ENCODE measurements around the gene STK10.
"Not testable (repeated sequence)": the region's sequence is repeated elsewhere in the genome, so short reads cannot be mapped to it uniquely, and the experiment has no call there.

Gene STK10

DNA sequence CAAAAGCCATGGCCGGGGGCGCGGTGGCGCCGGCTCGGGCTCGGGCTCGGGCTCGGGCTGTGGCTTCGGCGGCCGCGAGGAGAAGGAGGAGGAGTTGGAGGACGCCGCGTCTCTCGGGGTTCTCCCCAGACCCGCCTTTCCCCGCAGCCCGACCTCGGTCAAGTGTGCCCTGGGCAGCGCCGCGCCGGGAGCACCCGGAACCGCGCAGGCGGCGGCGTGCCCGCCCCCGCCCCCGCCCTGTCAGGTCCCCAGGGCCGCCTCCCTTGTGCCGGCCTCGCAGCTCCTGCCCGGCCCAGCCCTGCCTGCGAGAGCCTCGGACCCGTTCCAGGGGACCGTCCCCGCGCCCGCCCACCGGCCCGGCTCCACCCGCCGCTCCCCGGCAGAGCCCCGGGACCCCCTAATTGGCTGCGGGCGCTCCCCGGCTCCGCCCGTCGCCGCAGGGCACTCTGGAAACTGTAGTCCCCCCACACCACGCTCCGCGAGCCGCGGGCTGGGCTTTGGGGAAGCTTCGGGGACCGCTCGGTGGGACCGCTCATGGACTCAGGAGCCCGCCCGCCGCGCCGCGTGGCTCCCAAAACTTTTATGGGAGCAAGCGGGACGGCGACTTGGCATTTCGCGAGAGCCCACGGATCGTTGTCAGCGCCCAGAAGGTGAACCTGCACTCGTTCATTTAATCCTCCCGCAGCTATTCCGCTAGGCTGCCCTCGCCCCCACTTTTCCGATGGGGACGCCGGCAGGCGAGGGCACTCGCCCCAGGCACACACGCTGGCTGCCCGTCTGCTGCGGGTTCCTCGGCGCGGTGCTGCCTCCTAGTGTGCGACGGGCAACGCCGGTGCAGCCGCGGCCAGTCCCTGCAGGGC, at the start of gene STK10:
TSS of gene STK10 (minus strand) at position 192 of the 860 bp plus-strand sequence. CDS start at position 10, 182 bp downstream.
- DNase-seq (ENCODE audit: low spot score): peak; percentile 90

DNA sequence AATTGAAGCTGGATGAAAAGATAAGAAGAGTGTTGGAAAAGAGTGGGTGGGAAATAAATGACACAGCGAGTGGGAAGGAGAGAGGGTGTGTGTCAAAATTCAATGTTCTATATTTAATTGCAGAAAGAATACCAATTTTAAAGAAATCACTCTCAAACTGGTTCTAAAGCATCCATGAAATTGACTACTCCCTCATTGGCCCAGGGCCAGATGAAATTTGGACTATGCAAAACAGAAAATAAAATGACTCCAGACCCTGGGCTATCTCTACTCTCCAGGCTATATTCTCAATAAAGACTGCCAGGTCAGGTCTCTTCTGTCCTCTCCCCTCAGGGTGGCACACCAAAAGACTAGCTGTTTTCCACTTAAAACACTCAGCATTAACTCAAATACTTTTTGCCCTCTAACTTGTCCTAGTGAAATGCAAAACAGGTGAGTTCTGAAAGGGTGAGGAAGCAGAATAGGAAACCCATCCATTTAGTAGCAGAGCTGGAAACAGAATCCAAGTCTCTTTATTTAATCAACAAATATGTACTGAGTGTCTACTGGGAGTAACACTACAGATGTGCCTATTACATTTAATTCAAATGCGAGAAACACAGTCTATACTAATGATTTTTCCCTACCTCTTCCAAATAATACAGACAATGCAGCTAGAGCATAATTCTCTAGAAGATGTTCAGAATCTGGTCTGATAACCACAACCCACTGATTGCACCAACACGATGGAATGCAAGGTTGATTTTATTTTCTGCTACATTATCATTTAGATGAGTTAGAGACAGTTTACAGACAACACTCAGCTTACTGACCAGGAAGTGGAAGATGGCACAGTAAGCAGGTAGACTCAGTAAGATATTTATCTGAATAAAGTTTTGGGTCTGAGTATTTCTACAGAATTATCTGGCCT, 48.1 kb upstream of the STK10 start:
- no peak for DNase-seq (ENCODE audit: low spot score)

DNA sequence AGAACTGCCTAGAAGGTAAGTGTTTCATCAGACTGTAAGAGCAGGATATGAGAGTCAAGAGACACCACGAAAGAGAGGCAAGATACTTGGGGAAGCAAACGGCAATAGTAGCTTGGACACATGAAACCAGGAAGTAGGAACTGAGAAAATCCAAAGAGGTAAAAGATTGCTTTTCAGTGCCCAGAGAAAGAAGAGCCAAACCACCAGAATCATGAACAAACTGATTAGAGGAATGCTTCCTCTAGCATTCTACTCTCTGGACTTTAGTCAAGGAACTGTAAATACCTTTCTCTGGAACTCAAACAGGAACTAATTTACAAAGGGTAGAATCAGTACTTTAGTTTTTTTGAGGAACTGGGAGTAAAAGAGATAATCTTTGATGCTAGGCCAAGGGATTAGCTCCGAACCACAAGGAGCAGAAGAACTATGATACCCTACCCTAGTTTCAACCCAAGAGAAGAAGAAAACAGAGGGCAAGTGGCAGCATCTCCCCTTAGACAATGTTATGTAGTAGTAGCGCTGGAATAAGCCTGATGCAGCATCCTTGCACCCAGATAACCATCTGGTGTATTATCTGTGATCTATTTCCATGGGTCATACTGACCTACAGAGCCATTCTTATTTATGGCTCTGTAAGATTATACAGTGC, 47.2 kb upstream of the STK10 start:
- DNase-seq (ENCODE audit: low spot score): no peak

DNA sequence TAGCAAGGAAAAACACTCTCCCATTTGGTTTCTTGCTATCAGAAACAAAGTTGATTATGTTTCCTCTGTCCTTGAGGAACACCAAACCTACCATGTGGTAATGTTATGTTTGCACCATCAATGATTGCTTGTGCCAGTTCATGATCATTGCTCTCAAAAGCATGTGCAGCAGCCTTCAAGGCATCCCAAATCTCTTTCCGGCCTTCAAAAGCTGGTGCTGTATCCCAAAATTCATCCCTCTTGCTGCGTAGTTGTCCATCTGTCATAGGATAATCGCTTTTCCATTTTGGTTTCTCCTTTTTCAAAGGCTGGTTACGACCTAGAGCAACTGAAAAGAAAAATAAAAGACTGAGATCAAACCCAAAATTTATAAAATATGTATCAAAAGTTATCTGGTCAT, 46.0 kb upstream of the STK10 start:
- no peak for DNase-seq (ENCODE audit: low spot score)

DNA sequence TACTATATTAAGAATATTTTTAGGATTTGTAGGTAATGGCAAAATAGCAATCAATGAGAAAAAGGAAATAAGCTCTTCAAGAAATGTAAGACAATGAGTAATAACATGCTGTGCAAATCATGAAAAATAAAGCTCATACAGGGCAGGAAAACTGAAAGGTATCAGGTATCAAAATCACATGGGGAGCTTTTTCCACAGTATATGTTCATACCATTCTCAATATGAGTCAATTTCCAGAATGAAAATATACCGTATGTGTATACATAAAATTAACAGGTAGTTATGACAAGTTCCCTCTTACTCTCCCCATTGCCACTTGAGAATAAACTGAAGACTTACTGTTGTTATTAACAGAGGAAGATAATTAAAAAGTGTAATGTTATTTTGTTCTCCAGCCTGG, 41.9 kb upstream of the STK10 start:
- no peak for DNase-seq (ENCODE audit: low spot score)

DNA sequence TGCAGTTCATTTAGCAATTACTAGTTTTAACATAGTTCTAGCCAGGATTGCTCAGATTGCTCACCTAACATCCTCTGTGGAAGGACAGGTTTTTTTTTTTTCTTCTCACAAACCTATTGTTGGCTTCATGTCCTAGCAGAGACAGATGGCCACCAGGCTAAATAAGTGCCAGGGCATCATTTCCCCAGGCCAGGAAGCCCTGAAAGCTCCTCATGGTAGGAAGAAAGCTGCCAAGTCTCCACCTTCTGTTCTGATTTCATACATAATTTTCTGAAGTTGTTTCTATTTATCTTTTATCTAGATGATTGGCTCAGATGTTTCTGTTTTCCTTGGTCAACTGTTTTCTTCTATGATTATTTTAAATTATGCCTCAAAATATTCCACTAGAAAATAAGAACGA, 37.0 kb upstream of the STK10 start:
- no peak for DNase-seq (ENCODE audit: low spot score)

DNA sequence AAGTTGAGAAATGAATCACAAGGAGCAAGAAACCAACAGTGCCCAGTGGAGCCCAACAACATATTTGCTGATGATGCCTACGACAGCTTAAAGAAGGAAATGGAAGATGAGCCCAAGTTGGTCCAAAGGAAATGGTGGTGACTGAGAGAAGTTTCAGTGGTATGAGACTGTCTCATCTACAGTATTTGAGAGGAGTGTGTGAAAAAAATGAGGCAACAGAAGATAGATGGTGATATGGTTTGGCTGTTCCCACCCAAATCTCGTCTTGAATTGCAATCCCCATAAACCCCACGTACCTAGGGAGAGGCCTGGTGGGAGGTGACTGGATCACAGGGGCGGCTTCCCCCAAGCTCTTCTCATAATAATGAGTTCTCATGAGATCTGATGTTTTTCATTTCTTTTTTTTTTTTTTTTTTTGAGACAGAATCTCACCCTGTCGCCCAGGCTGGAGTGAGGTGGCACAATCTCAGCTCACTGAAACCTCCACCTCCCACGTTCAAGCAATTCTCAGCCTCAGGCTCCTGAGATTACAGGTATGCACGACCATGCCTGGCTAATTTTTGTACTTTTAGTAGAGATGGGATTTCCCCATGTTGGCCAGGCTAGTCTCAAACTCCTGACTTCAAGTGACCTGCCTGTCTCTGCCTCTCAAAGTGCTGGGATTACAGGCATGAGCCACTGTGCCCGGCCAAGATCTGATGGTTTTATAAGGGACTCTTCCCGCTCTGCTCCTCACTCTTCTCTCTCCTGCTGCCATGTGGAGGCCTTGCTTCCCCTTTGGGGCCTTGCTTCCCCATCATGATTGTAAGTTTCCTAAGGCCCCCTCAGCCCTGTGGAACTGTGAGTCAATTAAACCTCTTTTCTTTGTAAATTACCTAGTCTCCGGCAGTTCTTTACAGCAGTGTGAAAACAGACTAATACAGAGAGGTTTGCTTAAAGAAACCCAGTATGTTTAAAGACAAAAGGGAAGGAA, 36.2 kb upstream of the STK10 start:
- no peak for DNase-seq (ENCODE audit: low spot score)

DNA sequence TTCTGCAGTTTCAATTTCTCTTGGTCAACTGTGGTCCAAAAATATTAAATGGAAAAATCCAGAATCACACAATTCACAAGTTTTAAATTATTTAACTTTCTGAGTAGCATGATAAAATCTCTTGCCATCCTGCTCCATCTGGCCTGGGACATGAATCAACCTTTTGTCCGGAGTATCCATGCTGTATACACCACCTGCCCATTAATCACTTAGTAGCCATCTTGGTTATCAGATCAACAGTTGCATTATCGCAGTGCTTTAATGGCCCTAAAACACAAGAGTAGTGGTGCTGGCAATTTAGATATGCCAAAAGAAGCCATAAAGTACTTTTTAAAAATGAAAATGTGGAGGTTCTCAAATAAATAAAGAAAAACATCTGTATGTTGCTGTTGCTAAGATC, 31.3 kb upstream of the STK10 start:
- DNase-seq (ENCODE audit: low spot score): no peak

DNA sequence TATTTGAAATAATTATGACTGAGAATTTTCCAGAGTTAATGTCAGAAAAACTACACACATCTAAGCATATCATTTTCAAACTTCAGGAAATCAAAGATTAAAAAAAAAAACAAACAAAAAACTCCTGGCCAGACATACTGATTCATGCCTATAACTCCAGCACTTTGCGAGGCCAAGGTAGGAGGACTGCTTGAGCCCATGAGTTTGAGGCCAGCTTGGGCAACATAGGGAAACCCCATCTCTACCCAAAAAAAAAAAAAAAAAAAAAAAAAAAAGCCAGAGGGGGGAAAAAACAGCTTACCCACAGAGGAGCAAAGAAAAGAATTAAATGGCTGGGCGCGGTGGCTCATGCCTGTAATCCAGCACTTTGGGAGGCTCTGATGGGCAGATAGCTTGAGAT, 28.3 kb upstream of the STK10 start:
- no peak for DNase-seq (ENCODE audit: low spot score)

DNA sequence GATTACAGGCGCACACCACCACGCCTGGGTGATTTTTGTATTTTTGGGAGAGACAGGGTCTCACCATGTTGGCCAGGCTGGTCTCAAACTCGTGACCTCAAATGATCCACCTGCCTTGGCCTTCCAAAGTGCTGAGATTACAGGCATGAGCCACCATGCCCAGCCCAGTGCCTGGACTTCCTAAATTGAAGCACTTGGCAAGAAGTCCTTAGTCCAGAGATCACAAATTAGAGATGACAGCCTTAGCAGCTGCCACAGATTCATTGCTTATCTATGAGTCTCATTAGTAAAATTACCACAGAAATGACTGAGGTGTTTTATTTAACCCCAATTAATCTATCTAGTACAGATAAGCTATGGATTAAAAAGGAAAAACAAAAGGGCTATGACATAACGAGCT, 25.1 kb upstream of the STK10 start:
- DNase-seq (ENCODE audit: low spot score): no peak

DNA sequence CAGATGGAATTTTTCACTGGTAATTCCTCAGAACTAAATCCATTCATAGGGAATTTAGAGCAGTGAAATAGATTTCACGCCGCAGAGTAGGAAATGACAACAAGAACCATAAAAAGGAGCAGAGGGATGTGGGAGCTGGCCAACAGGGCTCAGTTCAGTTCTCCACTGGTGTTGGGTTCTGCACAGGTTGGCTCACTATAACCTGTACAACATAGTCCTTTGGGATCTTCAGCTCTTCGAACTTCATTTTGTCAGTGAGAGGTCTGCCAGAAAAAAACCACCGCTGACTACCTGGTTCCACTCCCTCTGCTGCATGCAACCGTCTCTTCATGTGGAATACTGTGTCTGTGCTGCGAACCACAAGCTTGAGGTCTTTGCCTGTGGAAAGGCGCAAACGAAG, 23.7 kb upstream of the STK10 start:
- DNase-seq (ENCODE audit: low spot score): no peak

DNA sequence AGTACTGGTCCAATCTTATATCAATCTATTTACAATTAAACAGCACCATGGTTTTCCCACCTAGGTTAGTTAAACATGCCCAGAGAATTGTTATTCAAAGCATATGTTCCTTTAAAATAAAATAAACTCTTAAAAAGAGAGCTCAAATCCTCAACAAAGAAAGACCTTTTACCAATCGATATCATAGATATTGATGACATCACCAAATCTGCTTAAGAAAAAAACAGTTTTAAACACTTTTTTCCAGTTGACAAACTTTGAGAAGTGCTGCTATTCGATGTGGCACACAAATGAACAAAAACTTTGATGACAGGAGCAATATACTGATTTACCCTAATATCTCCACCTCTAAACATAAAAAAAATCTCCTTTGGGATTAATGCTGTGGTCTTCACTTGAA, 21.7 kb upstream of the STK10 start:
- DNase-seq (ENCODE audit: low spot score): no peak

DNA sequence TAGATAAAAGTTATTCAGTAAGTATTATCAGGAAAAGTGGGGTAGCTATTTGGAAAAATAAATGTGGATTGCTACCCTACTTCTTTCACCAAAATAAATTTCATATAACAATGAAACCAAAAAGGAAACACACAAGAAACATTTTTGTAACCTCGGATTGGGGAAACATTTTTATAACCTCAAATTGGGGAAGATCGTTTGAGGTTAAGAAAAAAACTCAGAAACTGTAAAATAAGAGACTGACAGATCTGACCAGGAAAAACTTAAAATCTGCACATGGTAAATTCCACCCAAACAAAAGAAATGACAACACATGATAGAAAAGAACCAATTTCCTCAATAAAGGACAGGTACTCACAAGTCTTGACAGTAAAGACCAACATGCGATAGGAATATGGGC, 19.5 kb upstream of the STK10 start:
- DNase-seq (ENCODE audit: low spot score): no peak

DNA sequence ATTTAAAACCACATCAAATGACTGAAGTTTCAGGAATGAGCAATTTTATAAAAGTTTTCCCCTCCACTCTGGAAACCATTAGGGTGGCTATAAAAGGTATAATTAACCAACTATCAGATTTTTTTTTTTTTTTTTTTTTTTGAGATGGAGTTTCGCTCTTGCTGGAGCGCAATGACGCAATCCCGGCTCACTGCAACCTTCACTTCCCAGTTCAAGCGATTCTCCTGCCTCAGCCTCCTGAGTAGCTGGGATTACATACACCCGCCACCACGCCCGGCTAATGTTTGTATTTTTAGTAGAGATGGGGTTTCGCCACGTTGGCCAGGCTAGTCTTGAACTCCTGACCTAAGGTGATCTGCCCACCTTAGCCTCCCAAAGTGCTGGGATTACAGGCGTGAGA, 18.0 kb upstream of the STK10 start:
- not testable (repeated sequence) for DNase-seq (ENCODE audit: low spot score)

DNA sequence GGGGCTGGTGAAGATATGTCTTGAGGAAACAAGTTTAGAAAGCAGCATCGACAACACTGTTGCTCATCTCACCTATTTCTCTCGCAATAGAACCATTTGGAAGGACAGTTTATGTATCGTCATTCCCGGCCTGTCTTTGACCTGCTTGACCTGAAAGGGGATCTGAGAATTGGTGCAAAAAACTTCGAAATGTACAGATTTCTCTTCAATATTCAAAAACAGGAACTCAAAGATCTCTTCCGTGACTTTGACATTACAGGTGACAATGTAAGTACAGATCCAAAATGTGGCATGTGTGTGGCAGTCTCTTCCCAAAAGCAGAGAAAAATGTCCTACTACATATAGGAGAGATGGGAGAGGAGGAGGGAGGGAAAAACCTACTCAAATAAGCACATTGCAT, 12.5 kb upstream of the STK10 start:
- no peak for DNase-seq (ENCODE audit: low spot score)

DNA sequence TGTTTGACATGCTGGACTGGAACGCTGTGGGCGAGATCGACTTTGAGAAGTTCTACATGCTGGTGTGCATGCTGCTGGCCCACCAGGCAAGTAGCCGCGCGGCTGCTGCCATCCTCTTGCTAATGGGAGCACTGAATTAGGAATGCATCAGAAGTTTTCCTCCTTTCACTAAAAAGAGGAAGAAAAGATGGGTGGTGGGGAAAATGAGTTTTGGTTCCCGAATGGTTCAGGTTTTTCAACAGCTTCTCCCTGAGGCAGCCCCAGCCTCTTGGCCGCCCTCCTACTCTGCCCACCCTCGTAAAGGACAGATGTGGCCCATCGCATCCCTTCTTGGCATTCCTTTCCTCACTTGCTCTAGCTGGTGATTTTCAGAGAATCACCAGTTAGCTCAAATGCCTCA, 11.4 kb upstream of the STK10 start:
- no peak for DNase-seq (ENCODE audit: low spot score)

DNA sequence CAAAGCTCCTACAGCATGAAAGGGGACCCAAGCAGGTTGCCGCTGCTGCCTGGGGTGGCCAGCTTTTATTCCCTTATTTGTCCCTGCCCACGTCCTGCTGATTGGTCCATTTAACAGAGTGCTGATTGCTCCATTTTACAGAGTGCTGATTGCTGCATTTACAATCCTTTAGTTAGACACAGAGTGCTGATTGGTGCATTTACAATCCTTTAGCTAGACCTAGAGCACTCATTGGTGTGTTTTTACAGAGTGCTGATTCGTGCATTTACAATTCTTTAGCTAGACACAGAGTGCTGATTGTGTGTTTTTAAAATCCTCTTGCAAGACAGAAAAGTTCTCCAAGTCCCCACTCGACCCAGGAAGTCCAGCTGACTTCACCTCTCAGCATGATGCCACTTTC, 9.8 kb upstream of the STK10 start:
- DNase-seq (ENCODE audit: low spot score): not testable (repeated sequence)

DNA sequence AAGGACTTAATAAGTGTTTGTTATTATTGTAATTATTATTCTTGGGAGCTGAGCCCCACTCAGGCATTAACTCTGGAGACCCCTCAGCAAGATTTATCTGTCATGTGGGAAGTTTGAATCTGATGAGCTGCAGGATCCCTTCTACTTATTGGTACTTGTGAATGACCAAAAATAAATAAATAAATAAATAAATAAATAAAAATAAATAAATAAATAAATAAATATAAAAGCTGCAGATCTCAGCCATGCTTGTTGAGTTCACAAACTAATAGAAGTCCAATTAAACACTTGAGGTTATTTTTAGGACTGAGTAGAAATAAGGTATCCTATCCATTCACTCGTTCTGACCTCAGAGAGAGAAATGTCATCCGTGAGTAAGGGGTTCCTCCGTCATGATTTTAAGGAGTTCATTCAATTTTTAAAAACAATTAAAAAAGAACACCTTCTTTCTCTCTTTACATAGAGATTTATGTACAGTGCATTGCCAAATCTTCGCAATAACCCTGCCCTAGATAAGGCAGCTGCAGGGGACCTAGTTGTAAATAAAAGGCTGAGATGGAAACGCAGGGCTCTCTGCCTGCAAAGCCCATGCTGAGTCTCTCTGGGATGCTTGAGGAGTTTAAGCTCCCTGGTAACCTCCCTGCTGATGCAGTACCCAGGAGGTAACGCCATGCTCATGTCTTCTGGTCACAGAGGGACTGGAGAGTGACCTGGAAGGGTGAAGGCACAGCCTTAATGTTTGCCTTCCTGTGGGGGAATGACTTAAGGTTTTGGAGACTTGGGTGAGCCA, 7.2 kb upstream of the STK10 start:
- no peak for DNase-seq (ENCODE audit: low spot score)

DNA sequence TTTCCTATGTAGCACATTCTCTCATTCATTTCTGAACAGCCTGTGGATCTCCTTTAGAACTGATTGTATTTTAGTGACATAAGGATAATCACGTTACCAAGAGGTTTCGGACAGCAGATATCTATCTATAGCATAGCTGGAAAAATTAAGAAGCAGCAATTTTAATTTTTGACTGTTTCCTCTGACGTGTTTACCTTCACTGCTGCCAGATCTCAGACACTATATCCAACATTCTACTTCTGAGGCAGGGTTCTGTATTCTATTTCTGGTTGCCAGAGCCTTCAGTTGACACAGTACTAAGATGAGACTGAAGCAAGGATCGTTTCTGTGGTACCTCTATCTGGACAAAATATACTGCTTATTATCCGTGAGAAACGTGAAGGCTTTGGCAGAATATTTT, 5.8 kb upstream of the STK10 start, which contains the start of gene EFCAB9:
TSS of gene EFCAB9 (plus strand) at position 301 of the 400 bp plus-strand sequence. CDS start at position 302, 1 bp downstream.
- no peak for DNase-seq (ENCODE audit: low spot score)

DNA sequence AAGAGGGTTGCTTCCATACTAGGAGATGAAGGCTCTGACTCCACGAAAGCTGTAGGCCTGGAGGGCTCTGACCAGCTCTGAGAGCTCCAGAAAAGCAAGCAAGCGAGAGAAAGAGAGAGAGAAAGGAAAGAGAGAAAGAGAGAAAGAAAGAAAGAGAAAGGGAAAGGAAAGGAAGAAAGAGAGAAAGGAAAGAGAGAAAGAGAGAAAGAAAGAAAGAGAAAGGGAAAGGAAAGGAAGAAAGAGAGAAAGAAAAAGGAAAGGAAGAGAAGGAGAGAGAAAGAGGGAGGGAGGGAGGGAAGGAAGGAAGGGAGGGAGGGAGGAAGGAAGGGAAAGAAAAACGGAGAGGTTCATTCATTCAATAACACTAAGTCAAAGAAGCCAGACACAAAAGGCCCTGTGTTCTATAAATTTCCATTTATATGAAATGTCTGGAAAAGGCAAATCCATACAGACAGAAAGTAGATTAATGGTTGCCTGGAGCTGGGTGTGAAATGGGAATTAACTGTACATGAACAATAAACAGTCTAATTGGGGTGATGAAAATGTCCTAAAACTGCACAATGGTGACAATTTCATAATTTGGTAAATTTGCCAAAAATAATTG, 1.8 kb upstream of the STK10 start:
- no peak for DNase-seq (ENCODE audit: low spot score)
